Retinal pigment epithelial cell (primary cell): Measurements from ENCODE around the gene TSC22D2.

Experiments
- DNase-seq: peaks from one replicate; pipeline ENCODE4 v3.0.0-alpha.2; 2010; ENCODE audit warnings: low read depth
- H3K4me3 ChIP-seq: 2 replicates; pipeline ENCODE4 v1.5.1; 2011; ENCODE audit warnings: mild to moderate bottlenecking, low read length, control low read depth, moderate library complexity
- CTCF ChIP-seq: conservative IDR thresholded peaks from 2 replicates; pipeline ENCODE4 v1.5.1; 2011; ENCODE audit warnings: low read depth, low read length, control low read depth, inconsistent platforms

TSC22D2 gene

GRCh38 chr3:150454622-150455021 is 46.5 kb downstream of the TSC22D2 start:
- H3K4me3 ChIP-seq, result no peak overlapping the region
- TF ChIP-seq CTCF, result no peak
- DNase-seq, result no peak

GRCh38 chr3:150455341-150455740 is 47.2 kb downstream of the TSC22D2 start:
- DNase-seq, result no peak
- H3K4me3 ChIP-seq, result no peak overlapping the region
- no peak for TF ChIP-seq CTCF

- DNase-seq, result no peak
- no peak for TF ChIP-seq CTCF
- H3K4me3 ChIP-seq, result no peak overlapping the region
Observed at GRCh38 chr3:150458001-150458400, 49.9 kb downstream of the TSC22D2 start.

GRCh38 chr3:150460484-150460883 is 52.4 kb downstream of the TSC22D2 start:
- DNase-seq, result no peak
- no peak for TF ChIP-seq CTCF
- H3K4me3 ChIP-seq, result no peak overlapping the region

- no peak for TF ChIP-seq CTCF
Observed at GRCh38 chr3:150461399-150461798, 53.3 kb downstream of the TSC22D2 start.

GRCh38 chr3:150462108-150462507 is 54.0 kb downstream of the TSC22D2 start:
- H3K4me3 ChIP-seq, result no peak overlapping the region
- TF ChIP-seq CTCF, result no peak
- DNase-seq, result no peak

More at GRCh38 chr3:150461399-150461798, 53.3 kb downstream of the TSC22D2 start:
- H3K4me3 ChIP-seq, result no peak overlapping the region
- no peak for DNase-seq

- no peak for TF ChIP-seq CTCF
- DNase-seq, result no peak
- no peak overlapping the region for H3K4me3 ChIP-seq
Observed at GRCh38 chr3:150464684-150465083, 56.6 kb downstream of the TSC22D2 start.
